DMS 273 (cell line): ENCODE results near the gene BDH2.

ENCODE experiments used
- DNase-seq: peaks from one replicate; lab custom pipeline; 2025; ENCODE audit not compliant: unreplicated experiment; lab: John Stamatoyannopoulos, UW

Gene BDH2

GRCh38 chr4:103099691-103100392 lies at the start of gene BDH2:
Gene BDH2 (minus strand): TSS chr4:103099834. CDS start chr4:103096254, 3,580 bp downstream.
- DNase-seq = peak; percentile 90

DNA sequence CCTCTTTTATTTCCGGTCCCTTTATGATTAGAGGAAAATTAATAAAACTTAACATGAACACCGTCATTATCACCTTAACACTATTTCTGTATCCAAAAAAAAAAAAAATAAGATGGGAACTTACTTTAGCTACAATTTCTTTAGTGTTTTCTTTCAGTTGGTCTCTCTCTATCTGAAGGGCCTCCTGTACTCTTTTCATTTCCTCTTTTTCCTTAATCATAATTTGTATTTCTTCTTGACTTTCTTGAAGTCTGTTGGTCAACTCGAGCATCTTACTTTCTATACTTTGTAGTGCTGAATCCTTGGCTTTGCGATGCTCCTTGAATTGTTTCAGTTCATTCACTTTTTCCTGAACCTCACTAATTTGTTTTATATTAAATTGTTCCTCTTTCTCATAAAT lies 45.3 kb upstream of the BDH2 start:
- no peak for DNase-seq

GRCh38 chr4:103137446-103137827 lies 37.8 kb upstream of the BDH2 start:
- no peak for DNase-seq

DNA sequence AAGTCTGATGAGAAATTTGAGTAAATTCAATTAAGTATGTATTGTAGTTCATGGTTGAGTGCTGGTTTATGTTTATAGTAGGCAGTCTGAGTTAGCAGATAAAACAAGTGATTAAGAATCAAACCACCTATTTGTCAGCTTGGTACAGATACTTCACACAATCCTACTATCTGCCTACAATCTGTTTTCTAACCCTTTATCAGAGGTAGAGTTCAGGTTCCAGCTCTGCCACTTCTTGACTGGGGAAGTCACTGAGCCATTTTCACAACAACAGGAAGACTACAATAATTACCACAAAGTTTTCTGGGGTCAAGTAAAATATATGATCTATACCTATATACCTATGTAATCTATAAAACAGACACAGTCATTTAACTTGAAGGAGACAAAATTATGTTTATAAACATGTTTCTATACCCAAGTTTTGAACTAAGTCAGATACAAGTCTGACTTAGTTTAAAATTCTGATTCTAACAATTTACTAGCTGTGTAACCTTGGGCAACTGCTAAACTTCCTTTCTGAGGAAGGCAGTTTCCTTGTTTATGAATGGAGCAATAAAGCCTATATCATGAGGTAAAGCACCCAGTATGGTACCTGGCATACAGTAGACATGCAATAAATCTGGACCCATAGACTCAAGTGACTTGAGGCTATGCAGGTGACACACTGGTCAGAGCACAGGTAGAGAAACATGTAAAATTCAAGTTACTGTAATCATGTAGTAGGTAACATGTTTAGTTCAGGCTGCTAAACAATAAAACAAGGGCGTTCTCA lies 37.2 kb upstream of the BDH2 start:
- no peak for DNase-seq

DNA sequence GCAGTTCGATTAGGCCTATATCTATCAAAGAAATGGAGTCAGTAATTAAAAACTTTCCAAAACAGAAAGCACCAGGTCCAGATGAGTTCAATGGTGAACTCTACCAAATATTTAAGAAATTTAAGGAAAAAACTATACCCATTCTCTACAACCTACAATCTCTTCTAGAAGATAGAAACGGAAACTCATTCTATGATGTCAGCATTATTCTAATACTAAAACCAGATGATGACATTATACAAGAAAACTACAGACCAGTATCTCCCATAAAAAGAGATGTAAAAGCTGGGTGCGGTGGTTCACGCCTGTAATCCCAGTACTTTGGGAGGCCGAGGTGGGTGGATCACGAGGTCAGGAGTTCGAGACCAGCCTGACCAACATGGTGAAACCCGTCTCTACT lies 29.5 kb upstream of the BDH2 start:
- DNase-seq = no peak

DNA sequence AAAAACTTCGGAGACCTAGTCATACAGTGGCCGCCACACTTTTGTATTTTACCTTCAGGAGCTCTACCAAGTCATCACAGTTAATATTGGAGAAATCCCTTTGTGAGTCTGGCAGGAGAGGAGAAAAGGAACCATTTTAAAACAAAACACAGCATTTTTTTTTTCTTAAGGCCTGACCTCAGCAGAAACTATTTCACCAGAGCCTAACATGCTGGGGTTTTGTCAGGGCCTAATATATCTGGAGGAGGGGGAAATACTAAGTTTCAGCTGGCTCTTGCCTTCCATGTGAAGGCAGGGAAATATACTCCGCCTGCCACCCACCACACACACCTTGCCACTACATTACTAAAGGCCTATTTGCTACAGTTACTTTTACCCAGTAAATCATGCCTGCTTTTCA lies 26.5 kb upstream of the BDH2 start:
- DNase-seq = no peak

DNA sequence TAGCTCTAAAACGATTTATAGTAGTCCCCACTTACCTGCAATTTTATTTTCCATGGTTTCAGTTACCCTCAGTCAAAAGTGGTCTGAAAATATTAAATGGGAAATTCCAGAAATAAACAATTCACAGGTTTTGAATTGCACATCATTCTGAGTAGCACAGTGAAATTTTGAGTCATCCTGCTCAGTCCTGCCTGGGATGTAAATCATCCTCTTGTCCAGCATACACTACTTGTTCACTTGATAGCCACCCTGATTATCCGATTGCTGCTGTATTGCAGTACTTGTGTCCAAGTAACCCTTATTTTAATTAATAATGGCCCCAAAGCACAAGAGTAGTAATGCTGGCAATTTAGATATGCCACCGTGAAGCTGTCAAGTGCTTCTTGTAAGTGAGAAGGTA lies 23.5 kb upstream of the BDH2 start:
- no peak for DNase-seq

DNA sequence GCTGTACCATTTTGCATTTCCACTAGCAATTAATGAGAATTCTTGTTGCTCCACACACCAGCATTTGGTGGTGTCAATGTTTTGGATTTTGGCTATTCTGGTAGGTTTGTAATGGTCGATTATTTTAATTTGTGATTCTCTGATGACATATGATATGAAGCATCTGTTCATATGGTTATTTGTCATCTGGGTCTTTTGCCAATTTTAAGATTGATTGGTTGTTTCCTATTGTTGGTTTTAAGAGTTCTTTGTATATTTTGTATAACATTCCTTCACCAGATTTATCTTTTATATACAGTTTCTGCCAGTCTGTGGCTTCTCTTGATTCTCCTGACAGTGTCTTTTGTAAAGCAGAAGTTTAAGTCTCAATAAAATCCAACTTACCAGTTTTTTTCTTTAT lies 18.5 kb upstream of the BDH2 start:
- DNase-seq = no peak

DNA sequence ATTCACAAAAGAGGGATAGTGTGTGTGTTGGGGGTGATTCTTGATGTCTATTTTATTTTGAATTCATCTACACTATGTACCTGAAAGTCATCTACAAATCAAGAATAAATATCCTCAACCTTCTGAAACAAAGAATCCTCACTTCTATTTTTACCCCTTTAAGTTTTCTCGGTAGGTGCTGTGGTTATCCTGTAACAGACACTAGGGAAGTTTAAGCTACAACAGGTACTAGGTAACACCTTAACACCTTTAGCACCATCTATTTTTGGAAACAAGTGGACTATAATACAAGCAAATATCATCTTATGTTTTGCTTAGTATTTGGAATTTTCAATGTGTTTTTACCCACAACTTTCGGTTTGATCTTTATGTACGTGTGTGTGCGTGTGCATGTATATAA lies 12.0 kb upstream of the BDH2 start:
- DNase-seq = no peak

DNA sequence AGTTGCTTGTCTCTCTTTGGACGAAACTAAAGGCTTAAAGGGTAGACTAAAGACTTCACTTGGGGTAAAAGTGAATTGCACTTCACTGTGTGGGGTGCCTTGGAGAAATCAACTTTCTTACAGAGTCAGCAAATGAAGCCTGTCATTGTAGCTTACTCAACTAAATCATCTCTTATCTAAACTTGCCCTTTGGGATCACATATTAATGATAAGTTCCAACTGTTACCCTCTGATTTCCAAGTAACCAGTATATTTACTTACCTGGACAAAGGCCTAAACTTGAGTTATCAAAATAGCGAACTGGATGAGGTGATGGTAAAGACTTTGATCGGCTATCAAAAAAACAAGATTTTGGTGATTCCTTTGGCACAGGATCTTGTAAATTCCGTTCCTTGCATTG lies 8.9 kb upstream of the BDH2 start:
- no peak for DNase-seq

DNA sequence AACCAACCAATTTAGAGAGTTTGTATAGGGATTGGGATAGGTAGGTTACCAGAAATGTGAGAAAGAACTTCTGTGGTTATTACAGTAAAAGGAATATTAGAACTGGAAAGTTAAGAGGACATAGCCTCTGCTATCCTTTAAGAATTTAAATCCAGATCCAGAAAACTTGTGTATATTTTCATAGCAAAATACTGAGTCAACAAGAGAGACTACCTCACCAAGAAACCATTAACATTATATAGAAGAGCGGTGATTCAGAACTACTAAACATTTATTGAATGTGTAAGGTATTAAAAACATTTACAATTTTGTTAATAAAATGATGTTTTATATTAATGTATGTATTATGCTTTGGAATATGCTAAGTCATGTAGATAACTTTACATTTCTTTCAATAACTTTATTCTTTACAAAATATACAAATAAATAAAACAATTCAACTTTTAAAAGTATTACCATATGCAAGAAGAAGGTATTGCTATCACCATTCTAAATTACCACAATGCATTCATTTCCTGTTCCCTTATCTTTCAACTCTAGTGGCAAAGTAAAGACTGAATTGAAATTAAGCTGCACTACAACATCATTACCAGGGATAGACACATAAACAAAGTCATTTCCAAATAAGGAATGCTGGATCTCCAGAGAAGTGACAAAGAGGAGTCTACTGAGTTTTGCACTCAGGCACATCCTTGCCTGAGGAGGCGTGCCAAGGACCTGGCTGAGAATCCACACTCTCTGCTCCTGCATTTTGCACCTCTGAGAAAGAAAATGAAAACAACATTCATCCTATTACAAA lies 6.1 kb upstream of the BDH2 start:
- DNase-seq = no peak

DNA sequence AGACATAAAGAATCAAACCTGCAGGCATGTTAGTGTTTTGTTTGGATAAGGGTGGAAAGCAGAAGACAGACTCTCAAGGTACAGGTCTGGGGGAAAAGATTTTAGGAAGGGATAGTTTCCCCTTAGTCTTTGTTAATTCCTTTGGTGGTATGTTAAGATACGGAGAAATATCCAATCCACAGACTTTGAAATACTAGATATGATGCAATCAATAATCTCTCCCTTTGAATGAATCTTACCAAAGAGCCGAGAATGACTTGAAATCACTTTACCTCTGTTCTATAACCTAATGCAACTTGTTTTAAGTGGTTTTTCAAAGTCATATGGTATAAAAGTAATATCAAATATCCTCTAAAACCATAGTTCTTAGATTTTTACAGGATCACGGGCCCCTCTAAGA lies 5.3 kb upstream of the BDH2 start:
- no peak for DNase-seq

DNA sequence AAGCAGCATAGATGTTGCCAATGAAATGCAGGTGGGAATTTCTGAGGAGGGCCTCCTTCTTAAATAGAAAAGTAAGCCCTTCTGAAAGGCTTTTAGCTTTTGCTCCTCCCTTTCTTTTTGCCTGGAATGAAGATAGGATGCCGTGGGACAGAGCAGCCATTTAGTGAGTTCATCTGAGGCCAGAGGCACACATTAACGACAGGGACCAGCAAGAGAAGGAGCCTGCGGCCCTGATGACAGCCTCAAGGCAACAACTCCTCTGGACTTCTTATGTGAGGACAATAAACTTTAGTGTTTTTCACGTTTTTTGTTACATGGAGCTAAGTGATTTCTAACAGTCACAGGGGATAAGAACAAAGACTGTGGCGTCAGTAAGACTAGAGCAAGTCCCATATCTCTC lies 1.1 kb upstream of the BDH2 start:
- DNase-seq = no peak

DNA sequence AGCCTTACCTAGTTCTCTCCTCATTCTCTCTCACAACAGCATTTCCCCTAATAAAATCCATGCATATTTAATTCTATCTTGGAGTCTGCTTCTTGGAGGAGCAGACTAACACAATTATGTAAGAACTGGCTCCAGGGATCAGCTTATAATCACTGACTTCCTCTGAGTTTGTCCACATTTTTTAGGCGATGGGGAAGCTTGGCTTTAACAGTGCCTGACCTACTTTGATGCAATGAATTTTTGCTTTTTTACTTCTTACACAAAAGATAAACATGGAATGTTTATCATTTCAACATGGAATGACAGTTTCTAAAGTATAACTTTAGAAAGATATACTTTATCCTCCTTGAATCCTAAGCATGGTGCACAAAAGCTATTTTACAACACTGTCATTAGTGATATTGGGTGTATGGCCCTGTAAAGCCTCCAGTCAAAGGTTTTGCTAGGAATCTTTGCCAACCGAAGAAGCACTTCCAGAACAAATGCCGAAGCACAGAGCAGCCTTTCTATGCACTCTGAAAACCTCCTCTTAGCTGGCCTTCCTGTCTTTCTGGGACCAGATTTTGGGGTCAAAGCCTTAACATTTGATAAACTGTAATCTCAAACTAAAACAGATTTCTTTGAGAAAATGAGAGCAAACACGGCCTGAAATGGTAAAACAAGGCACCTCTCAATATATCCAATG lies 736 bp downstream of the BDH2 start:
- DNase-seq = peak; percentile 4

DNA sequence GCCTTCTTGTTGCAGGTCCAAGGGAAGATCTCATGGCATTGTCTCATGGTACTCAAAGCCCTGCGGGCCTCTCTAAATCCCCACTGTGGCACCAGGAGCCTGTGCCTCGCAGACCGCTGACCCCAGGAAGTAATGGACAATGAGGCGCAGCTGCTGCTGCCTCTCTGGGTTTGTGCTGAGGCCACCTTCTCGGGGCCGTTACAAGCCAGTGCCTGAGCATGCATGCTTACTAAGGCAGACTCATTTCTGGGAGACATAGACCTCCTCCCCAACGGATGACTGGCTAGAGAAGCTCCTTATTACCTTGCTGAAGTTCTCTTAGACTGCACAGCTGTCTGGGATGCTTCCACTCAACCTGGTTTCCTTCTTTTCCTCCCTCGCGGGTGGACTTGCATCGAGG lies 1.3 kb downstream of the BDH2 start:
- no peak for DNase-seq

DNA sequence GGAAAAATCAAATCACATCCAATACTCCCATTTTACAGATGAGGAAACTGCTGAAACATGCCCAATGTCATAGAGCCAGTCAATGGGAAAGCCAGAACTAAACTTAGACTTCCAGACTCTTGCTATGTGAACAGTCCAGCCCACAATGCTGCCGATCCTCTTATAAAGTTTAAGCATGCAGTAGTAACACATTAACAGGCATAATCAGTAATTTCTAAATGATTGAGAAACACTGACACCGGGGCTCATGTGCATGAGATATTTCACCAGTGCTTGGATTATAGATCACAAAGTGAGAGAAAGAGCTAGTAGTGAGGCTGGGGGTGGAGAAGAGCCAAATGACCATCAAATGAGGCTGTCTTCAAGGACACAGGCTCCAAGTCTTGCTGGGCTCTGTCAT lies 2.5 kb downstream of the BDH2 start:
- no peak for DNase-seq

- no peak for DNase-seq
These were observed 4.6 kb downstream of the BDH2 start for GRCh38 chr4:103095080-103095479.

DNA sequence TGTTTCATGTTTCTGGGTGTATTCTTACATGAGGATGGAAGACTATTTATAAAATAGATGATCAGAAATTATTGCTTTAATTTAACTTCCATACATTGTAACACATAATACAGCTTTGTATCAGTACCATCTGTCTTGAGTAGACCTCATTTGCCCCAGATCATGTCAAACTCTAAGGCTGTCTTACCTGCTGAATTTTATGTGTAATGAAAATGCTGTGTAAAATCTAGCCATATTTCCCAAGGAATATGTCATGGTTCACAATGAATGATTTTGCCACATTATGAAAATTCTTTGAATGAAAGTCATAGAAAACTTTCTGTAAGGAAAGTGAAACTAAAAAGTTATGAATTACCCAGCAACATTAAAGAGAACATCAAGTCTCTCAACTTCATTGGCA lies 7.4 kb downstream of the BDH2 start:
- no peak for DNase-seq

DNA sequence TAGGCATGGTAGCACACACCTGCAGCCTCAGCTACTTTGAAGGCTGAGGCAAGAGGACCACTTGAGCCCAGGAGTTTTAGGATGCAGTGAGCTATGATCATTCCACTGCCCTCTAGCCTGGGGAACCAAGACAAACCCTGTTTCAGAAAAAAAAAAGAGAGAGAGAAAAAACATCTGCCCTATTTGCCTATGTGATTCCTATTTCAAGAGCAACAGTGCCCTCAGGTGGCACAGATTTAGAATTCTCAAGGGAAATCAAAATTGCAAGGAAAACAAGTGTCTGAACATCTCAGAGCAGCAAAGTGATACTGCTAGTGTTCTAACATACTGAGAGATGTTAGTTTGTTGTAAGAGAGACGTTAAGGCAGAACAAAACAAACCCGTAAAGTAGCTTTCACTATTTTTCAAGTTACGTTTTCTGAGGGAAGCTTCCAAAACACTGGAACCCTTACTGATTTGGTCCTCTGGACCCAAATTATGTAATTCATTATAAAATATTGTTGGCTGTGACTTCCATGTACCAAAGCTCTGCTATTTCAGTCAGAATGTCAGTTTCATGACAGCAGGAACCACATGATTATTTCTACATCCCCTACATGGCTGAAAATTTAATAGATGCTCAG lies 7.9 kb downstream of the BDH2 start:
- DNase-seq = peak; percentile 71

DNA sequence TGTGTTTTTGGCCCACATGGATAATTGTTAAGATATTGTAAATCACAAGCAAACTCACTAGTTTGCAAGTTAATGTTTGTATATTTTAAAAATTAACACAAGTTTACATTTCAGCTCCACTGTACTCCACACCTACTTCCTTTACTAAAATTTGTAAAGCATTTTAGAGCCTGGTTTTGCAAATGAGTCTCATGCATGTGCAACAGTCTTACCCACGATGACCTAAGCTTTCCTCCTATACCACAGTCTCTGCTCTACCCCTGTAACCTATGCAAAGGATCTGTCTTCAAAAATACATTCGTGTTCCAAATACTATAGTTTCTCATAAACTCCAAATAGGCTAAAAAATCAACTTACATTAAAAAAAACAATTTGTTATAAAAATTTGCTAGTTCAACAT lies 10.2 kb downstream of the BDH2 start:
- no peak for DNase-seq

- no peak for DNase-seq
These were observed 13.1 kb downstream of the BDH2 start for GRCh38 chr4:103086551-103086950.
